HEK293T (cell line): ENCODE measurements around the gene STX16.

Source experiments
- ARNT ChIP-seq: fragments of 450-650 bp; IDR thresholded peaks from 2 replicates; pipeline ENCODE4 v1.6.1; 2017; ENCODE audit warnings: mild to moderate bottlenecking
- BHLHE40 ChIP-seq: fragments of 450-650 bp; IDR thresholded peaks from 2 replicates; pipeline ENCODE4 v1.6.1; 2016; ENCODE audit warnings: mild to moderate bottlenecking, moderate library complexity, borderline replicate concordance
- CTBP1 ChIP-seq: fragments of 450-650 bp; IDR thresholded peaks from 2 replicates; pipeline ENCODE4 v1.6.1; 2016; ENCODE audit warnings: borderline replicate concordance
- ELF4 ChIP-seq: fragments of 450-650 bp; IDR thresholded peaks from 2 replicates; pipeline ENCODE4 v1.6.1; 2017; ENCODE audit warnings: antibody characterized with exemption
- FOXA1 ChIP-seq: fragments of 450-650 bp; IDR thresholded peaks from 2 replicates; pipeline ENCODE4 v1.6.1; 2016; ENCODE audit warnings: mild to moderate bottlenecking
- FOXM1 ChIP-seq: fragments of 450-650 bp; IDR thresholded peaks from 2 replicates; pipeline ENCODE4 v1.6.1; 2017; ENCODE audit warnings: mild to moderate bottlenecking, borderline replicate concordance
- HDGF ChIP-seq: fragments of 450-650 bp; IDR thresholded peaks from 2 replicates; pipeline ENCODE4 v1.6.1; 2017; ENCODE audit warnings: antibody characterized with exemption, borderline replicate concordance
- L3MBTL2 ChIP-seq: fragments of 450-650 bp; conservative IDR thresholded peaks from 2 replicates; pipeline ENCODE4 v1.6.1; 2016; ENCODE audit warnings: mild to moderate bottlenecking
- NFRKB ChIP-seq: fragments of 450-650 bp; IDR thresholded peaks from 2 replicates; pipeline ENCODE4 v1.6.1; 2016; ENCODE audit warnings: mild to moderate bottlenecking, moderate library complexity
- PKNOX1 ChIP-seq: fragments of 450-650 bp; IDR thresholded peaks from 2 replicates; pipeline ENCODE4 v1.6.1; 2016
- SP1 ChIP-seq: fragments of 450-650 bp; IDR thresholded peaks from 2 replicates; pipeline ENCODE4 v1.6.1; 2017
- SUZ12 ChIP-seq: fragments of 450-650 bp; IDR thresholded peaks from 2 replicates; pipeline ENCODE4 v1.6.1; 2016; ENCODE audit warnings: mild to moderate bottlenecking
- TARDBP ChIP-seq: fragments of 450-650 bp; IDR thresholded peaks from 2 replicates; pipeline ENCODE4 v1.6.1; 2016

- TF ChIP-seq PKNOX1, result no peak
- TF ChIP-seq ELF4, result no peak
- no peak for TF ChIP-seq FOXA1
- TF ChIP-seq SUZ12, result no peak
- TF ChIP-seq BHLHE40, result no peak
- TF ChIP-seq ARNT, result no peak
- TF ChIP-seq HDGF, result no peak
- no peak for TF ChIP-seq TARDBP
- no peak for TF ChIP-seq L3MBTL2
- TF ChIP-seq FOXM1, result no peak
- no peak for TF ChIP-seq SP1
- no peak for TF ChIP-seq CTBP1
- no peak for TF ChIP-seq NFRKB
Measured at GRCh38 chr20:58664331-58664730, 13.2 kb downstream of the STX16 start.
